LNCaP clone FGC (cell line): ENCODE results near the gene STYXL2.

Experiments
- DNase-seq: peaks from one replicate; pipeline ENCODE4 v3.0.0-alpha.2; 2011; ENCODE audit warnings: low read depth
- H3K4me3 ChIP-seq: 2 replicates; pipeline ENCODE4 v1.5.1; 2011; ENCODE audit warnings: mild to moderate bottlenecking, low read depth, low read length, control low read depth
- CTCF ChIP-seq: IDR thresholded peaks from 2 replicates; pipeline ENCODE4 v1.5.1; 2012; ENCODE audit warnings: mild to moderate bottlenecking; ENCODE audit not compliant: control insufficient read depth, insufficient read depth; ENCODE audit errors: extremely low read depth

STYXL2 gene

GRCh38 chr1:167093846-167094516, at the start of gene STYXL2:
STYXL2 (plus strand) TSS chr1:167094075; CDS start chr1:167094850, 775 bp downstream.
- DNase-seq: no peak
- H3K4me3 ChIP-seq: no peak within 1 kb of the TSS
- TF ChIP-seq CTCF: no peak

- no peak for TF ChIP-seq CTCF
- H3K4me3 ChIP-seq: no peak overlapping the region
- no peak for DNase-seq
These were observed 42.0 kb upstream of the STYXL2 start for GRCh38 chr1:167051907-167052306.

DNA sequence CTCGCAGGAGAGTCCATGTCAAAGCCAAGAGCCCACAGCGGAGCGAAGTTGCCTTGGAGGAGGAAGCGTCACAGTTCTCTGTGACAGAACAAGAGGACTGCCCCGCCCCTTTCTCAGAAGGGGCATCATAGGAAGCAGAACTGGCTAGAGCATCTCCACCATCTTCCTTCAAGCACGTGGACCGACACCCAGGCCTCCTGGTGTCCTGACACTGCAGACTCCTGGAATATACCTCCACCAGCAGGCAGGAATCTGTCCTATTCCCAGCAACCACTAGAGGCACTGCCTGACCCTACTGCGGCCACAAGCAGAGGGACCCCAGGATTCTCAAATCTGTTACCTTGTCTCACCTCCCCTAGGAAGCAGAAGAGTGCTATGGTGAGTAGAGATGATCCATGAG, 41.5 kb upstream of the STYXL2 start:
- TF ChIP-seq CTCF: peak; percentile 34
- H3K4me3 ChIP-seq: no peak overlapping the region
- no peak for DNase-seq

GRCh38 chr1:167054531-167054930, 39.3 kb upstream of the STYXL2 start:
- no peak for DNase-seq
- H3K4me3 ChIP-seq: no peak overlapping the region
- no peak for TF ChIP-seq CTCF

- DNase-seq: no peak
- TF ChIP-seq CTCF: no peak
These were observed 38.8 kb upstream of the STYXL2 start for GRCh38 chr1:167054946-167055630.

GRCh38 chr1:167056529-167057231, 37.2 kb upstream of the STYXL2 start:
- H3K4me3 ChIP-seq: no peak overlapping the region
- TF ChIP-seq CTCF: no peak
- DNase-seq: no peak

More at GRCh38 chr1:167054946-167055630, 38.8 kb upstream of the STYXL2 start:
- H3K4me3 ChIP-seq: no peak overlapping the region
